ENCODE results near the gene PDSS2. TPM values are rescaled to one million over a fixed set of nuclear protein-coding genes. Genes with fewer than 3 reads are reported as not detected.

Gene PDSS2
- total and polyA plus RNA-seq, 2 of the 8 experiments (the other 6 are each of a cell fraction or from before 2014, with no cell fraction given) = 10.7 to 16.1 TPM

DNA sequence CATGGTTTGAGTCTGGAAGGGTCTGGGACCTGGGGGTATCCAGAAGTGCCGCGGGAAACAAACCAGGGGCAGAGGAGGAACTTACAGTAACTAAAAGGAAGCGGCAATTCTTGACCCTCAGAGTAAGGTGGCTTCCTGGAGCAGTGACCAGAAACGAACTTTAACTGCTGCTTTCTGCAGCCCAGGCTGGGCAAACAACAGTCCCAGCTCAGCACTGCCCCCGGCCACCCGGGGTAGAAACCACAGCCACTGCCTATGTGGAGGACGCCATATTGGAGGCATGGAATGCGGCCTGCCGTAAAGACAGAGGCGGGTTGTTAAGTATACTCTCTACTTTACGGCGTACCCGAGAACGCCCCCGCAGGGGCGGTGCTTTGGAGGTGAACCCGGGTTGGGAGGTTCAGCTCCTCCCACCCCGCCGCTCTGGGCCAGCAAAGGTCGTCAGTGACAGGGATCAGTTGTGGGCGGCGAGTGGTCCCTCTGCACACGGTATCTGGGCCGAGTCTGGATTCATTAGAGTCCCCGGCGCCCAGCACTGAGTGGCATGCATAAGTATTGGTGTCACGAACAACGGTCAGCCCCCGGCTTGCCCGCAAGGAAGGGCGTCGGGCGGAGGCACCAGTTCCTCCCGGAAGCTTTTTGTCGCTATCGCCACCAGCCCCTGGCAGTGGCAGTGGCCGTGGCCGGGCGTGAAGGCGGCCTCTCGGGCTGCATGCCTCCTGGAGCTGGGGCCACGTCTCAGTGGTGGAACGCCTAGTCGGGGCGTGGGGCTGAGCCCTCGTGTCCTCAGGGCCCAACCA lies at the start of gene PDSS2 (continued):
- TF ChIP-seq SP4 (IDR thresholded peaks at IDR 0.05; ENCODE audit: low read length) = peak; percentile 72; the same call in 1 of the 2 replicates
- TF ChIP-seq TAF1 (IDR thresholded peaks at IDR 0.05; ENCODE audit: low read depth, low read length) = peak; percentile 88
- TF ChIP-seq FOSL1 (IDR thresholded peaks at IDR 0.05; ENCODE audit: insufficient read depth, low read depth, low read length) = peak; percentile 63; the same call in 1 of the 2 replicates
